DMS114 treated with DMSO at 0.1 percent for 48 hours (cell line): ENCODE results near the gene ADAM12.

Experiments used
- DNase-seq: peaks from one replicate; lab custom pipeline; 2025; ENCODE audit not compliant: unreplicated experiment; lab: John Stamatoyannopoulos, UW

Gene ADAM12

GRCh38 chr10:126090911-126091728, 297.2 kb downstream of the ADAM12 start:
- no peak for DNase-seq

- no peak for DNase-seq
Observed at GRCh38 chr10:126090443-126090842, 297.8 kb downstream of the ADAM12 start.

- no peak for DNase-seq
Observed at GRCh38 chr10:126087796-126088505, 300.3 kb downstream of the ADAM12 start.

GRCh38 chr10:126087153-126087680, 301.1 kb downstream of the ADAM12 start:
- DNase-seq: no peak

GRCh38 chr10:126085806-126086205, 302.5 kb downstream of the ADAM12 start:
- DNase-seq: no peak

GRCh38 chr10:126084369-126084768, 303.9 kb downstream of the ADAM12 start:
- DNase-seq: no peak

GRCh38 chr10:126083009-126083408, 305.3 kb downstream of the ADAM12 start:
- DNase-seq: no peak

GRCh38 chr10:126081841-126082466, 306.3 kb downstream of the ADAM12 start:
- no peak for DNase-seq

GRCh38 chr10:126080879-126081411, 307.3 kb downstream of the ADAM12 start:
- DNase-seq: no peak

- no peak for DNase-seq
Observed at GRCh38 chr10:126080291-126080825, 307.9 kb downstream of the ADAM12 start.

- no peak for DNase-seq
Observed at GRCh38 chr10:126075009-126075408, 313.3 kb downstream of the ADAM12 start.

- DNase-seq: no peak
Observed at GRCh38 chr10:126074291-126074690, 314.0 kb downstream of the ADAM12 start.

GRCh38 chr10:126073606-126074005, 314.7 kb downstream of the ADAM12 start:
- no peak for DNase-seq

GRCh38 chr10:126072622-126073021, 315.7 kb downstream of the ADAM12 start:
- DNase-seq: no peak

- no peak for DNase-seq
Observed at GRCh38 chr10:126070476-126071215, 317.6 kb downstream of the ADAM12 start.

GRCh38 chr10:126068322-126068721, 320.0 kb downstream of the ADAM12 start:
- no peak for DNase-seq

GRCh38 chr10:126066456-126066855, 321.8 kb downstream of the ADAM12 start:
- DNase-seq: no peak

- no peak for DNase-seq
Observed at GRCh38 chr10:126065751-126066377, 322.4 kb downstream of the ADAM12 start.

- no peak for DNase-seq
Observed at GRCh38 chr10:126064512-126064911, 323.8 kb downstream of the ADAM12 start.

- no peak for DNase-seq
Observed at GRCh38 chr10:126063353-126063791, 324.9 kb downstream of the ADAM12 start.
